ENCODE measurements around the gene GASK1A.

Gene GASK1A

GRCh38 chr3:43014241-43014640, 35.1 kb downstream of the GASK1A start:
- no peak for DNase-seq (ENCODE audit: low spot score)

- DNase-seq (ENCODE audit: low spot score), result no peak
Measured at GRCh38 chr3:43014956-43015355, 35.8 kb downstream of the GASK1A start.

- DNase-seq (ENCODE audit: low spot score), result no peak
Measured at GRCh38 chr3:43015572-43015971, 36.5 kb downstream of the GASK1A start.

- no peak for DNase-seq (ENCODE audit: low spot score)
Measured at GRCh38 chr3:43015991-43016865, 37.1 kb downstream of the GASK1A start.

GRCh38 chr3:43017004-43017403, 37.9 kb downstream of the GASK1A start:
- no peak for DNase-seq (ENCODE audit: low spot score)

- DNase-seq (ENCODE audit: low spot score), result no peak
Measured at GRCh38 chr3:43017593-43018195, 38.6 kb downstream of the GASK1A start.

GRCh38 chr3:43018246-43018645, 39.1 kb downstream of the GASK1A start:
- DNase-seq (ENCODE audit: low spot score), result no peak

GRCh38 chr3:43019006-43019809, 40.1 kb downstream of the GASK1A start:
- DNase-seq (ENCODE audit: low spot score), result no peak

- DNase-seq (ENCODE audit: low spot score), result no peak
Measured at GRCh38 chr3:43019826-43020225, 40.7 kb downstream of the GASK1A start.

- no peak for DNase-seq (ENCODE audit: low spot score)
Measured at GRCh38 chr3:43021186-43021585, 42.1 kb downstream of the GASK1A start.

- DNase-seq (ENCODE audit: low spot score), result no peak
Measured at GRCh38 chr3:43022121-43022520, 43.0 kb downstream of the GASK1A start.

GRCh38 chr3:43023066-43023465, 44.0 kb downstream of the GASK1A start:
- DNase-seq (ENCODE audit: low spot score), result no peak

- DNase-seq (ENCODE audit: low spot score), result no peak
Measured at GRCh38 chr3:43023746-43024145, 44.6 kb downstream of the GASK1A start.

GRCh38 chr3:43024181-43024885, 45.2 kb downstream of the GASK1A start:
- DNase-seq (ENCODE audit: low spot score), result no peak

- no peak for DNase-seq (ENCODE audit: low spot score)
Measured at GRCh38 chr3:43025423-43025822, 46.3 kb downstream of the GASK1A start.

GRCh38 chr3:43028001-43028400, 48.9 kb downstream of the GASK1A start:
- no peak for DNase-seq (ENCODE audit: low spot score)

- DNase-seq (ENCODE audit: low spot score), result no peak
Measured at GRCh38 chr3:43028678-43029490, 49.8 kb downstream of the GASK1A start.

- no peak for DNase-seq (ENCODE audit: low spot score)
Measured at GRCh38 chr3:43030162-43030935, 51.2 kb downstream of the GASK1A start.

- no peak for DNase-seq (ENCODE audit: low spot score)
Measured at GRCh38 chr3:43031485-43031884, 52.4 kb downstream of the GASK1A start.

- no peak for DNase-seq (ENCODE audit: low spot score)
Measured at GRCh38 chr3:43031889-43032545, 52.9 kb downstream of the GASK1A start.

Measured in COLO829 (cell line).